WERI-Rb-1 (cell line): Measurements from ENCODE around the gene PPP4R3A.
A peak's percentile ranks its signal among the peaks of the same experiment; 100 is the strongest.
"Not testable (repeated sequence)": the region's sequence is repeated elsewhere in the genome, so short reads cannot be mapped to it uniquely, and the experiment has no call there.

Experiments used
- DNase-seq: peaks from one replicate; pipeline ENCODE4 v3.0.0-alpha.2; 2020
- H3K27ac ChIP-seq: fragments of 250-450 bp; sonication (Bioruptor Pico); 2 replicates; pipeline ENCODE4 v1.5.1; 2020; ENCODE audit warnings: mild to moderate bottlenecking, moderate library complexity
- H3K27me3 ChIP-seq: fragments of 250-450 bp; sonication (Bioruptor Pico); 2 replicates; pipeline ENCODE4 v1.5.1; 2021; ENCODE audit warnings: mild to moderate bottlenecking, low read depth, moderate library complexity; ENCODE audit not compliant: insufficient read depth, severe bottlenecking
- H3K36me3 ChIP-seq: fragments of 250-450 bp; sonication (Bioruptor Pico); 2 replicates; pipeline ENCODE4 v1.5.1; 2020; ENCODE audit warnings: mild to moderate bottlenecking, moderate library complexity
- H3K4me3 ChIP-seq: 2 replicates; pipeline ENCODE4 v1.5.1; 2011; ENCODE audit warnings: low read depth, mild to moderate bottlenecking, control low read depth, low read length
- H3K9me3 ChIP-seq: fragments of 250-450 bp; sonication (Bioruptor Pico); 2 replicates; pipeline ENCODE4 v1.5.1; 2021; ENCODE audit warnings: mild to moderate bottlenecking, moderate library complexity; ENCODE audit not compliant: severe bottlenecking
- CTCF ChIP-seq: IDR thresholded peaks from 2 replicates; pipeline ENCODE4 v1.5.1; 2011; ENCODE audit warnings: low read depth, mild to moderate bottlenecking, control low read depth, inconsistent platforms, low read length

The PPP4R3A gene

GRCh38 chr14:91413547-91414474, 96.3 kb downstream of the PPP4R3A start:
- peak; percentile 15 for DNase-seq
- peaks cover 77% of the 10 kb centered on the region for H3K36me3 ChIP-seq
- no peaks in the 10 kb centered on the region for H3K9me3 ChIP-seq
- TF ChIP-seq CTCF: no peak
- H3K4me3 ChIP-seq: no peak overlapping the region
- H3K27ac ChIP-seq: peak overlapping the region; percentile 22; the same call in 1 of the 2 replicates
- no peaks in the 10 kb centered on the region for H3K27me3 ChIP-seq

DNA sequence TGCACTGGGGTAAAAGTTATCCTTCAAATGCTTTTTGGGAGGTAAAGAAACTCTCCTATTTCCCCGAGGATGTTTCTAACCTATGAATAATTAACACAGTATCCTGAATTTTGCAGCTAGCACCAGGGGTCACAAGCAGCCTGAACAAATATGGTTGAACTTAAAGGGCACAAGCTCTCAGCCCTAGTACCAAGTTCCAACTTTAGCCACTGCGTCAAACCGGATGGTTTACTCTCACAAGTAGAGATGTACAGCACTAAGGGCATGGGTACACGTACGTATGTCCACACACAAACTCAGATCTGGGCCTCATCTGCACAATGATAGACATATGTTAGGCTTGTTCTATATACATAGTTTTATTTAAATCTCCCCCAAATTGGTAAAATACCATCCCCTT, 97.2 kb downstream of the PPP4R3A start:
- Histone ChIP-seq H3K4me3 (no peak overlapping the region), H3K36me3 (peaks cover 85% of the 10 kb centered on the region), H3K9me3 (no peaks in the 10 kb centered on the region), H3K27ac (peak overlapping the region; percentile 22; the same call in 1 of the 2 replicates), H3K27me3 (no peaks in the 10 kb centered on the region)
- no peak for TF ChIP-seq CTCF
- no peak for DNase-seq

- TF ChIP-seq CTCF: no peak
- Histone ChIP-seq H3K9me3 (no peaks in the 10 kb centered on the region), H3K27me3 (no peaks in the 10 kb centered on the region), H3K36me3 (peaks cover 96% of the 10 kb centered on the region), H3K4me3 (peak overlapping the region; percentile 11), H3K27ac (peak overlapping the region; percentile 78)
- no peak for DNase-seq
These were observed 99.2 kb downstream of the PPP4R3A start for GRCh38 chr14:91410771-91411536.

- DNase-seq: no peak
- no peaks in the 10 kb centered on the region for H3K9me3 ChIP-seq
- no peaks in the 10 kb centered on the region for H3K27me3 ChIP-seq
- H3K4me3 ChIP-seq: peak overlapping the region; percentile 11; the same call in 1 of the 2 replicates
- peaks cover 96% of the 10 kb centered on the region for H3K36me3 ChIP-seq
- TF ChIP-seq CTCF: no peak
- peak overlapping the region; percentile 78 for H3K27ac ChIP-seq
These were observed 100.0 kb downstream of the PPP4R3A start for GRCh38 chr14:91409928-91410718.

DNA sequence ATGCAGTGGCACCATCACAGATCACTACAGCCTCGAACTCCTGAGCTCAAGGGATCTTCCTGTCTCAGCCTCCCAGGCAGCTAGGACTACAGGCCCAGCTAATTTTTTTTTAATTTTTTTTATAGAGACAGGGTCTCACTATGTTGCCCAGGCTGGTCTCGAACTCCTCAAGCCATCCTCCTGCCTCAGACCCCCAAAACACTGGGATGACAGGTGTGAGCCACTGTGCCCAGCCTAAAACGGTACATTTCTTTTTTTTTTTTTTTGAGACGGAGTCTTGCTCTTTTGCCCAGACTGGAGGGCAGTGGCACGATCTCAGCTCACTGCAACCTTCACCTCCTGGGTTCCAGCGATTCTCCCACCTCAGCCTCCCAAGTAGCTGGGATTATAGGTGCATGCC, 100.9 kb downstream of the PPP4R3A start:
- H3K27me3 ChIP-seq, DNase-seq, H3K9me3 ChIP-seq, H3K4me3 ChIP-seq: not testable (repeated sequence)
- H3K36me3 ChIP-seq: peaks cover 93% of the 10 kb centered on the region
- peak overlapping the region; percentile 78; the same call in 1 of the 2 replicates for H3K27ac ChIP-seq
